Omental fat pad (tissue), 4 donors: ENCODE data around the gene SNAP29. TPM values are rescaled to one million over a fixed set of nuclear protein-coding genes. Genes with fewer than 3 reads are reported as not detected.

ENCODE experiments used
- ATAC-seq: fragments of 150-250 bp; one replicate; pipeline ENCODE4 v1.9.1; 2016; ENCODE audit warnings: mild to moderate bottlenecking, moderate library complexity; ENCODE audit not compliant: low FRiP score
- DNase-seq: peaks from one replicate; pipeline ENCODE4 v3.0.0-alpha.2; 2019; ENCODE audit warnings: low spot score
- total RNA-seq, 4 donors: library from RNA; depleted of rRNA; stranded (reverse); fragments of >200 nt; gene quantifications; one replicate each; pipeline ENCODE4 v1.1.0, GENCODE V29; 2016
- TF ChIP-seq, protein P1 (sequence below), 3 donors: fragments of 450-650 bp; IDR thresholded peaks; one replicate each; pipeline ENCODE4 v1.5.1; 2016 to 2017; ENCODE audit warnings: antibody characterized with exemption in 3 of 3, mild to moderate bottlenecking in 3 of 3, moderate library complexity in 2 of 3

The SNAP29 gene
- total RNA-seq, 4 donors from 2014 or later: 17.2 to 25.1 (median 20.1) TPM

DNA sequence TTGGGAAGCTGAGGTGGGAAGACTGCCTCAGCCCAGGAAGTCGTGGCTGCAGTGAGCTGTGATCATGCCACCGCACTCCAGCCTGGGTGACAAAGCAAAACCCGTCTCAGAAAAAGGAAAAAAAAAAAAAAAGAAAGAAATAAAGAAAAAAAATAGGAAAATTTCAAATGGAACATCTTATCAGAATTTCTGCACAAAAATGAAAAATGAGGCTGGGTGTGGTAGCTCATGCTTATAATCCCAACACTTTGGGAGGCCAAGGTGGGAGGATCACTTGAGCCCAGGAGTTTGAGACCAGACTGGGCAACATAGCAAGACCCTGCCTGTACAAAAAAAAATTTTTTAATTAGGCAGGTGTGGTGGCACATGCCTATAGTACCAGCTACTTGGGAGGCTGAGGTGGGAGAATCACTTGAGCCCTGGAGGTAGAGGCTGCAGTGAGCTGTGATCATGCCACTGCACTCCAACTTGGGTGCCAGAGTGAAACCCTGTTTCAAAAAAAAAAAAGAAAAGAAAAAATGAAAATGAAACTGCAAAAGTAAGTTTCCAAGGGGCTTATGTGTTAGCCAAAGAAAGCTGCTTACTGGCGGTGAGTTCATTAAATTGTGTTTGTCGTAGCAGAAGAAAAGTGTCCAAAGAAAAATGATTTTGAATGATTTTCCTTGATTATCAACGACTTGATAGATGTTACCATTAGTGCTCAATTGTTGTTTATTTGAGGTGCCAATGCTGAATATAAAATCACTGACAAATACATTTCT, 50.9 kb downstream of the SNAP29 start:
- ATAC-seq: no peak
- DNase-seq: no peak
- TF ChIP-seq, protein P1, sequence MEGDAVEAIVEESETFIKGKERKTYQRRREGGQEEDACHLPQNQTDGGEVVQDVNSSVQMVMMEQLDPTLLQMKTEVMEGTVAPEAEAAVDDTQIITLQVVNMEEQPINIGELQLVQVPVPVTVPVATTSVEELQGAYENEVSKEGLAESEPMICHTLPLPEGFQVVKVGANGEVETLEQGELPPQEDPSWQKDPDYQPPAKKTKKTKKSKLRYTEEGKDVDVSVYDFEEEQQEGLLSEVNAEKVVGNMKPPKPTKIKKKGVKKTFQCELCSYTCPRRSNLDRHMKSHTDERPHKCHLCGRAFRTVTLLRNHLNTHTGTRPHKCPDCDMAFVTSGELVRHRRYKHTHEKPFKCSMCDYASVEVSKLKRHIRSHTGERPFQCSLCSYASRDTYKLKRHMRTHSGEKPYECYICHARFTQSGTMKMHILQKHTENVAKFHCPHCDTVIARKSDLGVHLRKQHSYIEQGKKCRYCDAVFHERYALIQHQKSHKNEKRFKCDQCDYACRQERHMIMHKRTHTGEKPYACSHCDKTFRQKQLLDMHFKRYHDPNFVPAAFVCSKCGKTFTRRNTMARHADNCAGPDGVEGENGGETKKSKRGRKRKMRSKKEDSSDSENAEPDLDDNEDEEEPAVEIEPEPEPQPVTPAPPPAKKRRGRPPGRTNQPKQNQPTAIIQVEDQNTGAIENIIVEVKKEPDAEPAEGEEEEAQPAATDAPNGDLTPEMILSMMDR (IDR thresholded peaks at IDR 0.05): no peak

DNA sequence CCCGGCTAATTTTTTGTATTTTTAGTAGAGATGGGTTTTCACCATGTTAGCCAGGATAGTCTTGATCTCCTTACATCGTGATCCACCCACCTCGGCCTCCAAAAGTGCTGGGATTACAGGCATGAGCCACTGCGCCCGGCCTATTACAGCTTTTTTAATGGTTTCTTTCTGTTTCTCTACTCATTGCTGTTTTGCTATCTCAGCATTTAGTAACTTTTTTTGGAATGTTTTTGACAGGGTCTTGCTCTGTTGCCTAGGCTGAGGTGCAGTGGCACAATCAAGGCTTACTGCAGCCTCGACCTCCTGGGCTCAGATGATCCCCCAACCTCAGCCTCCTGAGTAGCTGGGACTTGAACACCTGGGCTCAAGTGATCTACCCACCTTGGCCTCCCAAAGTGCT, 53.7 kb downstream of the SNAP29 start:
- TF ChIP-seq, protein P1 (IDR thresholded peaks at IDR 0.05): no peak
- ATAC-seq: no peak
- DNase-seq: no peak

DNA sequence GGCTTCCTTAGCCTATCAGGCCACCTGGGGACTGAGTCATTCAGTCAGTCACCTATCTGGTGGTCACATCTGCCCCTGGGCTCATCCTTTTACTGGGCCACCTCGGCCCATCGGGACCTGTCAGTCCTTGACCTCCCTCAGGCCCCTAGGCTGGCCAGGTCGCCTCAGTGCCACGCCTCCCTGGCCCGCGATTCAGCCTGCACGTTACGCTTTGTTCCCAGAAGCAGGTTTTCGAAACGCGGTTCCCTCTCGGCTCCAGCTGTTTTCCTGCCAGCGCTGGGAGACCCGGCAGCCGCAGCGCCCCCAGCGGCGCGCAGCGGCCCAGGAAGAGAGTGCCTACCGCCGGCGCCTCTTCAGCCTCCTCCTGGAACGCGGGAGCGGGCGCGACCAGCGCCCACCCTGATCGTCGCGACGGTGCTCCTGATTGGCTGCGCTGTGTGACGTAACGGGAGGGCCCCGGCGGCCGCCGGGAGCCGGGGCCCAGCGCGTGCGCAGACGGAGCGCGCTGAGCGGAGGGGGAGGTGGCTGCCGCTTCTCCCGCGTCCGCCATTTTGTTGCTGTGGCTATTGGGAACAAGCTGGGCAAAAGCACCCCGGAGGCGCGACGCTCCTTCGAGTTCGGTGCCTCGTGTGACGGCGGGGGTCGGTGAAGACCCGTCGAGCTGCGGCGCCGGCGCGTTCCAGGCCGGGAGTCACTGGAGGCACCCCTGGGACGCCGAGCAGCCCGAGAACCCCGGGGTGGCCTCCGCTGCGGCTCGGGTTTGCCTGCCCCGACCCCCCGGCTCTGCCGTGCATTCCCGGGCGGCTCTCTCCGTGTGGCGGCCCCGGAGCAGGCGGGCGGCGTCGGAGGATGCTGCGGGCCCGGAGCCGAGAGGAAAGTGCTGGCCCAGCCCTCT, 58.4 kb downstream of the SNAP29 start, which contains the start of gene CRKL:
Gene CRKL (plus strand): TSS at position 492 of the 895 bp plus-strand sequence. CDS start 528 bp downstream, outside the sequence.
- peak; percentile 76 for DNase-seq

DNA sequence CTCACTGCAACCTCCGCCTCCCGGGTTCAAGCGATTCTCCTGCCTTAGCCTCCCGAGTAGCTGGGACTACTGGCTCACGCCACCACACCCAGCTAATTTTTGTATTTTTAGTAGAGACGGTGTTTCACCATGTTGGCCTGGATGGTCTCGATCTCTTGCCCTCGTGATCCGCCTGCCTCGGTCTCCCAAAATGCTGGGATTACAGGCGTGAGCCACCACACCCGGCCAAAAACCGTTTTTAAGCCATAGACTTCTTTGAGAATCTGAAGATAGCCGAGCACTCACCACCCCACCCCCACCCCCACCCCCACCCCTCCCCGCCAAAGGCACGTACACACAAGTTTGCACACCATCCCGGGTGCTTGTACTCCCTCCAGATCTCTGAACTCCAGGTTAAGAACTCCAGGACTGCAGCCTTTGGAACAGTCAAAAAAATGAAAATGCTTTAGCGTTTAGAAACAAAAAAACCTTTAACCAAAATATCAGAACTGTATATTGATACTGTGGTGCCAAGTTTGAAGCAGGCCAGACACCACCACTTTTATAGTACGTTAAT, 59.9 kb downstream of the SNAP29 start:
- ATAC-seq (no peak), DNase-seq (no peak)
- TF ChIP-seq, protein P1 (IDR thresholded peaks at IDR 0.05): no peak

More for the DNA sequence above, 58.4 kb downstream of the SNAP29 start, which contains the start of gene CRKL:
- TF ChIP-seq, protein P1 (IDR thresholded peaks at IDR 0.05): peak in 2 of 3 donors; percentile 75 to 86
- peak; percentile 99 for ATAC-seq

DNA sequence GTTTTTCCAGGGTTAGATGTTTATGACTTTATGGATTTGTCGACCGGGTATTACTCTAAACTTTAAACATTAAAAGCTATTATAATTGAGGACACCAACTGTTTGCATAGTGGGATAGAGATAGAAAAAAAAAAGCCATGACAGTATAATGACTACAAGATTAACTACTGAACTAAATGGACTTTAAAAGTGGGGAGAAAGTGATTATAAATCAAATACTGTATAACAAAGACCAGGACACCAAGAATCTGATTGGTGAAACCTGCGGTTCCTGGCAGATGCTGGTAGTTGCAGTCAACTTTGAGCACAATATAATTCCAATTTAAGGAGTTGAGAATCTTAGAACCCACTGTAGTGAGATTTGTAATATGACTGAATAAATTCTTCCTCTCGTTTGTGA, 60.9 kb downstream of the SNAP29 start:
- ATAC-seq (no peak), DNase-seq (no peak)
- TF ChIP-seq, protein P1 (IDR thresholded peaks at IDR 0.05): no peak

DNA sequence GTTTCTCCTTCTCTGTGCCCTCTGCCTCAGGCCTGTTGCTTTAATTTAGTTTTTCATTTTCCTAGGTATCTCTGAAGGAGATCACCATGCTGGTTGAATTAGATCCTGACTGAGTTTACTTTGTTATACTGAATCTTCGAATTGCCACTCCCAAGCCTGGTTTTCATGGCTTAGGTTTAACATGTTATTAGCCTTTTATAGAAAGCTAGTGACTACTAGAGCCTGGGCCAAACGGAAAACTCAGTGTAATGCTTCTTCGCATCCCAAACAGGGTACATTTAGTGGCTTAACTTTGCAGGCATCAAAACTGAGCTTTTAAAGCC, 62.0 kb downstream of the SNAP29 start:
- ATAC-seq: no peak

More for the DNA sequence above, 62.0 kb downstream of the SNAP29 start:
- DNase-seq: no peak
- TF ChIP-seq, protein P1 (IDR thresholded peaks at IDR 0.05): no peak
